CD4-positive, alpha-beta T cell (primary cell): ENCODE data around the gene PEX5. TPM values are rescaled to one million over a fixed set of nuclear protein-coding genes. Genes with fewer than 3 reads are reported as not detected.
"Not testable (repeated sequence)": the region's sequence is repeated elsewhere in the genome, so short reads cannot be mapped to it uniquely, and the experiment has no call there.

Source experiments
- ATAC-seq: fragments of 200-7000 bp; cut with Tn5 transposase; one replicate; pipeline ENCODE4 v1.10.0; 2022; ENCODE audit warnings: mild to moderate bottlenecking; ENCODE audit not compliant: poor library complexity
- CTCF ChIA-PET: fragments of 350-600 bp; sonication (Branson Sonifier 250); formaldehyde crosslinking; loops from one replicate; lab custom pipeline; 2021; ENCODE audit warnings: antibody characterized with exemption, inconsistent platforms; lab: Charles Lee
- POLR2A ChIA-PET: fragments of 350-600 bp; sonication (Branson Sonifier 250); formaldehyde crosslinking; loops from one replicate; lab custom pipeline; 2021; ENCODE audit warnings: antibody characterized with exemption, inconsistent platforms; lab: Charles Lee
- DNase-seq, 14 experiments: peaks; one replicate each; pipeline ENCODE4 v3.0.0-alpha.2; 2013 to 2020; ENCODE audit warnings: mixed read lengths in 2 of 14
- H3K27ac ChIP-seq, 2 donors: one replicate each; pipeline versions ENCODE4 v1.5.1 to v1.7.0; 2013; ENCODE audit warnings: low read length in 2 of 2, low read depth in 1 of 2, mild to moderate bottlenecking in 1 of 2
- H3K27me3 ChIP-seq, 2 experiments: 1 replicate in 1 of 2; 2 replicates in 1 of 2; pipeline versions ENCODE4 v1.6.1 to v1.7.0; 2013; ENCODE audit warnings: low read length in 2 of 2, control low read depth in 1 of 2, mild to moderate bottlenecking in 1 of 2, moderate library complexity in 1 of 2; ENCODE audit not compliant: insufficient read depth in 2 of 2, control insufficient read depth in 1 of 2
- H3K36me3 ChIP-seq: one replicate; pipeline ENCODE4 v1.6.1; 2013; ENCODE audit warnings: low read length, control low read depth; ENCODE audit not compliant: insufficient read depth
- H3K4me1 ChIP-seq: one replicate; pipeline ENCODE4 v1.6.1; 2013; ENCODE audit warnings: low read length, control low read depth; ENCODE audit not compliant: insufficient read depth
- H3K4me3 ChIP-seq: one replicate; pipeline ENCODE4 v1.5.1; 2013; ENCODE audit warnings: mild to moderate bottlenecking, low read length, moderate library complexity
- H3K9me3 ChIP-seq, 2 experiments: 1 replicate in 1 of 2; 2 replicates in 1 of 2; pipeline versions ENCODE4 v1.6.1 to v1.7.0; 2013; ENCODE audit warnings: low read length in 2 of 2, mild to moderate bottlenecking in 2 of 2, control low read depth in 1 of 2, moderate library complexity in 1 of 2; ENCODE audit not compliant: control insufficient read depth in 1 of 2, insufficient read depth in 1 of 2
- H3K27ac Mint-ChIP-seq: one replicate; pipeline ENCODE4 v1.8.0; 2020; ENCODE audit warnings: mixed read lengths
- H3K27me3 Mint-ChIP-seq: one replicate; pipeline ENCODE4 v1.8.0; 2021; ENCODE audit warnings: mixed read lengths
- H3K36me3 Mint-ChIP-seq: one replicate; pipeline ENCODE4 v1.8.0; 2021; ENCODE audit warnings: low read depth, mixed read lengths
- H3K4me1 Mint-ChIP-seq: one replicate; pipeline ENCODE4 v1.8.0; 2021; ENCODE audit warnings: low read depth, mixed read lengths
- H3K4me3 Mint-ChIP-seq: one replicate; pipeline ENCODE4 v1.8.0; 2020; ENCODE audit warnings: mild to moderate bottlenecking, mixed read lengths
- H3K9me3 Mint-ChIP-seq: one replicate; pipeline ENCODE4 v1.8.0; 2020; ENCODE audit warnings: mixed read lengths
- intact Hi-C, 2 experiments: fragments of 100-400 bp; cut with DNase I in 1 of 2; cut with micrococcal nuclease in 1 of 2; formaldehyde crosslinking; loops; one replicate each; pipeline versions ENCODE4 v1.15.1 to v1.9.0; 2023 to 2025; cut with DNase I, micrococcal nuclease
- total RNA-seq, 174 experiments: library from RNA in 2 of 174; stranded (reverse) in 2 of 174; gene quantifications; one replicate each; pipeline ENCODE4 v1.2.3 and lab custom pipeline; 2021 to 2026
- TF ChIP-seq, protein P1 (sequence below): fragments of 200-600 bp; IDR thresholded peaks from one replicate; pipeline ENCODE4 v1.8.0; 2022; ENCODE audit warnings: antibody characterized with exemption, mild to moderate bottlenecking

The PEX5 gene
- total RNA-seq, 2 experiments from 2014 or later, result 22.9 TPM

DNA sequence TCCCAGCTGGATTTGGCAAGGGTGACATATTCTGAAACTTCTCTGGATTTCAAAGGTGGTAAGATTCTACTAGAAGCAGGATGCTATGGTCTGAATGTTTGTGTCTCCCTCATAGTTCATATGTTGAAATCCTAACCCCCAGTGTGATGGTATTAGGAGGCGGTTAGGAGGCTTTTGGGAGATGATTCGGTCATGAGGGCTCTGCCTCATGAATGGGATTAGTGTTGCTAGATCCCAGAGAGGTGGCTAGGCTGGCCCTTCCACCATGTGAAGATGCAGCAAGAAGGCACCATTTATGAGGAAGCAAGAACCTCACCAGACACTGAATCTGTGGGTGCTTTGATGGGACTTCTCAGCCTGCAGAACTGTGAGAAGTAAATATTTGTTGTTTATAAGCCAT is 11.0 kb upstream of the PEX5 start:
- H3K4me1 Mint-ChIP-seq, result no peaks in the 10 kb centered on the region
- no peaks in the 10 kb centered on the region for H3K36me3 Mint-ChIP-seq
- Histone ChIP-seq H3K27me3 (peaks cover 8 to 12% of the 10 kb centered on the region in 2 experiments), H3K36me3 (no peaks in the 10 kb centered on the region), H3K9me3 (no peaks in the 10 kb centered on the region), H3K27ac (no peak overlapping the region), H3K4me1 (no peaks in the 10 kb centered on the region), H3K4me3 (no peak overlapping the region)
- ChIA-PET POLR2A (no interaction called here), CTCF (no interaction called here)
- peaks cover 44% of the 10 kb centered on the region for H3K27me3 Mint-ChIP-seq
- H3K27ac Mint-ChIP-seq, result no peak overlapping the region
- no peak overlapping the region for H3K4me3 Mint-ChIP-seq
- H3K9me3 Mint-ChIP-seq, result no peaks in the 10 kb centered on the region
- intact Hi-C loops, result loop anchor here in 1 of 2 experiments (10.0 kb wide), 1 partner anchor 964 kb away; no protein-coding TSS in a partner anchor
- no peak for DNase-seq
- no peak for ATAC-seq
- TF ChIP-seq, protein P1, sequence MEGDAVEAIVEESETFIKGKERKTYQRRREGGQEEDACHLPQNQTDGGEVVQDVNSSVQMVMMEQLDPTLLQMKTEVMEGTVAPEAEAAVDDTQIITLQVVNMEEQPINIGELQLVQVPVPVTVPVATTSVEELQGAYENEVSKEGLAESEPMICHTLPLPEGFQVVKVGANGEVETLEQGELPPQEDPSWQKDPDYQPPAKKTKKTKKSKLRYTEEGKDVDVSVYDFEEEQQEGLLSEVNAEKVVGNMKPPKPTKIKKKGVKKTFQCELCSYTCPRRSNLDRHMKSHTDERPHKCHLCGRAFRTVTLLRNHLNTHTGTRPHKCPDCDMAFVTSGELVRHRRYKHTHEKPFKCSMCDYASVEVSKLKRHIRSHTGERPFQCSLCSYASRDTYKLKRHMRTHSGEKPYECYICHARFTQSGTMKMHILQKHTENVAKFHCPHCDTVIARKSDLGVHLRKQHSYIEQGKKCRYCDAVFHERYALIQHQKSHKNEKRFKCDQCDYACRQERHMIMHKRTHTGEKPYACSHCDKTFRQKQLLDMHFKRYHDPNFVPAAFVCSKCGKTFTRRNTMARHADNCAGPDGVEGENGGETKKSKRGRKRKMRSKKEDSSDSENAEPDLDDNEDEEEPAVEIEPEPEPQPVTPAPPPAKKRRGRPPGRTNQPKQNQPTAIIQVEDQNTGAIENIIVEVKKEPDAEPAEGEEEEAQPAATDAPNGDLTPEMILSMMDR, result no peak

DNA sequence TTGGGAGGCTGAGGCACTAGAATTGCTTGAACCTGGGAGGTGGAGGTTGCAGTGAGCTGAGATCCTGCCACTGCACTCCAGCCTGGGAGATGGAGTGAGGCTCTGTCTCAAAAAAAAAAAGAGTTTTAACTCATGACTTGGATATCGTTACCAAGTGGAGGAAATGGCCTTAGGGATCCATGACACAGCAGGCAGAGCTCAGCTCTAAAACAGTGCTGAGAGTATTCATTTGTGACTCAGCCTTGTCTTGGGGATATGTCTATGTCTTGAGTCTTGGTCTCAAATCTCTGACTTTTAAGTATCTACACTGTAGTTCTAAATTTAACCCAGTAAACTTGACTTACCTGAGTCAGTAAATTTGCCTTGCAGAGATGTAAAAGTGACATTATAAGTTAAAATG is 8.8 kb upstream of the PEX5 start:
- intact Hi-C loops, result no loop called here
- no peaks in the 10 kb centered on the region for H3K4me1 ChIP-seq
- H3K27ac ChIP-seq, result no peak overlapping the region
- H3K9me3 ChIP-seq, result no peaks in the 10 kb centered on the region
- DNase-seq (no peak), ATAC-seq (no peak)
- POLR2A ChIA-PET, result interaction anchor here (0.6 to 0.7 kb wide), 2 partner anchors 13 to 253 kb away, joined by 3 to 5 read pairs; no protein-coding TSS in a partner anchor
- no peaks in the 10 kb centered on the region for H3K36me3 ChIP-seq
- Mint-ChIP-seq H3K36me3 (no peaks in the 10 kb centered on the region), H3K27me3 (peaks cover 34% of the 10 kb centered on the region), H3K4me1 (no peaks in the 10 kb centered on the region), H3K27ac (no peak overlapping the region), H3K4me3 (no peak overlapping the region), H3K9me3 (no peaks in the 10 kb centered on the region)
- CTCF ChIA-PET, result no interaction called here
- TF ChIP-seq, protein P1, result no peak
- no peak overlapping the region for H3K4me3 ChIP-seq
- peaks cover 5 to 12% of the 10 kb centered on the region in 2 experiments for H3K27me3 ChIP-seq

DNA sequence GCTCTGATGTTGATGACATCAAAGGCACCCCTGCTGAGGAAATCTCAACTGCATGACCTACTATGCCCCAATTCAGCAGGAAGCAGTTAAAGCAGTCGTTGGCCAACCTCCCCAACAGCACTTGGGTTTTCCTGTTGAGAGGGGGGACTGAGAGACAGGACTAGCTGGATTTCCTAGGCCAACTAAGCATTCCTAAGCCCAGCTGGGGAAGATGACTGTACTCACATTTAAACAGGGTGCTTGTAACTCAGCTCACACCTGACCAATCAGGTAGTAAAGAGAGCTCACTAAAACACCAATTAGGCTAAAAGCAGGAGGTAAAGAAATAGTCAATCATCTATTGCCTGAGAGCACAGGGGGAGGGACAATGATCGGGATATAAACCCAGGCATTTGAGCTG is 3.4 kb upstream of the PEX5 start:
- ATAC-seq, H3K9me3 ChIP-seq, H3K27me3 Mint-ChIP-seq, H3K27me3 ChIP-seq, DNase-seq, H3K27ac Mint-ChIP-seq, H3K4me3 ChIP-seq, H3K9me3 Mint-ChIP-seq, H3K36me3 ChIP-seq, H3K36me3 Mint-ChIP-seq, H3K27ac ChIP-seq: not testable (repeated sequence)
- ChIA-PET CTCF (interaction anchor here (0.6 kb wide), 1 partner anchor 21 kb away, joined by 3 read pairs; no protein-coding TSS in a partner anchor), POLR2A (interaction anchor here (0.7 kb wide), 1 partner anchor 23 kb away, joined by 3 read pairs; no protein-coding TSS in a partner anchor)
- H3K4me3 Mint-ChIP-seq, result peak overlapping the region; percentile 49
- intact Hi-C loops, result loop anchor here in 1 of 2 experiments (5.0 kb wide), 1 partner anchor 169 kb away; the partner anchor contains the start of gene LPCAT3
- H3K4me1 Mint-ChIP-seq, result peaks cover 24% of the 10 kb centered on the region
- peaks cover 24% of the 10 kb centered on the region for H3K4me1 ChIP-seq
